ENCODE measurements around the gene HOXB13.

Gene HOXB13

DNA sequence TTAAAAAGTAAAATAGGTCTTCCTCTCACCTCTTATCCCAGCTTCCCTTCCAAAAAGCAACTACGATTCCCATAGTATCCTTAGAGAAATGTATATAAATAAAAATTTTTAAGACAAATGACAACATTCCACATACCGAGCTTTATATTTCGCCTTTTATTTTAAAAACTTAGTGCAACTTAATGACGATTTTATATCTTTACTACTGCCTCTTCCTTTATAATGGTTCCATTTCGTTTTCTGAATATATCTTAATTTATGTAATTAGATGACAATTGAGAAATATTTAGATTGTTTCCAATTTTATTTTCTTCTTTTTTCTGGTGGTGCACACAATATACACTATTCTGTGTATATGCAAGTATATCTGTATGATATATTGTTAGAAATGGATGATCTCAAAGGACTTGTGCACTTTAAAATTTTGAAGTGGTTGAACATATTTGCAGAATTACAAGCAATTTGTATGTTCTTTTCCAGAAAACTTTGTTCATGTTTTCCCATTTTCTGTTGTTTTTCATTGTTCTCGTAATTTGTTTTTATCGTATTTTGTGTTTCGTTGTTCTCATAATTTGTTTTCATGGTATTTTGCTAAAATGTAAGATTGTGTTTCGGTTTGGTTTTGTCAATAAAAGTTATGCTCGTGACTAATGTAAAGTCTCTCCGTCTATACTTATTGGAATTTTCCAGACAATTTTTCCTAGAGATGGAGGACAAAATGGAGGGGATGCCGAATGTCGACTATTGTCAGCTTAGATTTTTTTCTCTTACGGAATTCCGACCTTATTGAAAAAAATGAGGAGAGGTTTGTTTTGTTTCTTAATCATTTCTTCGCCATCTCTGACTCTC is 20.4 kb upstream of the HOXB13 start:
- DNase-seq, result no peak

DNA sequence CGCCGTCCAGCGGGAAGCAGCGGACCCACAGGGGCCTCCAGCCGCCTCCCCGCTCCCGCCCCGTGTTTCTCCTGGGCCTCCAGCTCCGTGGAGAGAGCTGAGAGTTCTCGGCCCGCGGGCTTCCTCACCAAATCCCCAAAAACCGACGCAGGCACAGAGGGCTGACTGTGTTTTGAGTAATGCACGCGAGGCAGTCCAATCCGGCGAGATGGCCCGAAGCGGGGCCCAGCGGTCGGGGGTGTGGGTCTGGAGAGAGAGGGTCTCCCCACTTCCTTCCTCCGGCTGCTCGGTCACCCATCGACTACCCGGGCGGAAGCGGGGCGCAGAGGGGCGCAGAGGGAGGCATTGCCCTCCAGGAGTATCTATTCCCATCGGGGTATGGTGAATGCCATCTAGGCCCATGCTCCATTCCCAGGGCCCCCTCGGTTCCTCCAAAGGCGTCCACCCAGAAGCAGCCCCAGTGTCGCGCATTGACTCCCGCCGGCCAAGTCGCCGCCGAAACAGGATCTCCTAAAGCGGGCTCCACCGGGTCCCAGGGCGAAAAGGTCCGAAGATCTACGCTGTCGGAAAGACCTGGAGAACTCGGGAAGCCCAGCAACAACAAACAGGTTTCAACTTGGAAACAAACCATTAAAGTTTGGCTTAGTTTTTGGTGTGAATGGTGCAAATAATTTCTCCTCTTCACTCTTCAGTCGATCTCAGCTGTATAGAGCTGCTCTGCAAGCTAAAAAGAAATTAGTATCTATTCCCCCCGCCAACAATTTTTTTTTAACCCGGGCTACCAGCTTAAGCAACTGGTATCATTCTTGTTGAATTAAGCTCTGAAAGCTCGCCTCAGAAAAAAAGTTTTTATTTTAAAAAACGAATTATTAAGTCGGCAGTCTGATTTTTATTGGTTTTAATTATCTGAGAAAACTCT is 19.2 kb upstream of the HOXB13 start:
- no peak for DNase-seq

DNA sequence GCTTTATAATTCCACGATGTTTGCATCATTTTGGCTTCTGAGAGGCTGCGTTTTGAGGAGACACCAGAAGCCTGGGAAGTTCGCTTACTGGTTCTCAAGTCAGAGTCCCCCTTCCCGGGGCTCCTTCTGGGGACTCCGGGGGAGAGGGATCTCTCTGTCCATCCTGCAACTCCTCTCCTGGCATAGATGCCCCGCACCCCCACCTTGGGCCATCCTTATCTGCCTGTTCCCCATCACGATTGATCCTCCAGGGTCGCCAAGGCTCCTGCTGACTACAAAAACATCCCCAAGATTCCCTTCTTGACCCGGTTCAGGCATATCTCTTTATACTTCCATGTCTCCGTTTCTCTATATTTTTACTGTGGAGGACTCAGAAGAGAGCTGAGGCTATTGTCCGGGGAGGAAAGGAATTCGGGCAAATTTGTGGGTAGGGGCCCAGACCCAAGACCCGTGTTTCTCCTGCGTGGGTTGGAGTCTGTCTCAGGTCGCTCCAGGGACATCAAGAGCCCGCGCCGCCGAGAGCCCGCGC is 18.4 kb upstream of the HOXB13 start:
- no peak for DNase-seq

DNA sequence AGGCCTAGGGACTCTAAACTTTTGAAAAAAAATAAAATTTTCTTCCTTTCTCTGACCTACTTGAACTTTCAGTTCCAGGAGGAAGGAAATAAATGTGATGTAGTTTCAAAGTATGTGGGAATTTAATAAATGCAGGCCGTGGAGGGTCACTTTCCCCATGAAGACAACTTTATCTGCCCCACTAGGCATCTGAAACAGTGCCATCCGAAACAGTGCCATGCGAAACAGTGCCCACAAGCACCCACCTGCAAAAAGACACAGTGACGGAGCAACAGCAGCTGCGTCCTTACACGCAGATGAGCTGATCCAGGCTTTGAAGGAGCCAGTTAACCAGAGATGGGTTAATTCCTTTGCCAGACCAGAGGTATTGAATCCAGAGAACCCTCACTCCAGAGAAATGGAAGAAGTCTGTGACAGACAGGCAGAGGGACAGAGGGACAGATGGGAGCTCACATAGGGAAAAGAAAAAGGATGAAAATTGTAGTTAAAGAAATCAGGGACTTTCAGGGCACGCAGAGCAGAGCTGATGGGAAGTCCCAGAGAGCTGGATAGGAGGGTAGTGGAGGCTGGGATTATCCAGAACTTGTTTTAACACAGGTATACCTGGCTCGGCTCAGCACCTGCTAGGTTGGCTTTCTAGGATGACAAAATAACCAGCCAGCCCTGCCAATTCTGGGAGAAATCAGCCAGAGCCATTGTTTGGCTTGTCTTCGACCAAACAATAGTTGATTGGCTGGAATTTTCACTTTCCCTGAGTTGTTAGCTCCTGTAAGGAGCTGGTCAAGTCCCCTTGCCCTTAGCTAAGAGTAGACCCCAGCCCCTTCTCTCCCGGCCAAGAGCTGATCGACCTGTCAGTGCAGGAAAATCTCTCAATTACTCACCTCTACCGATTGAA is 17.1 kb upstream of the HOXB13 start:
- DNase-seq, result no peak

DNA sequence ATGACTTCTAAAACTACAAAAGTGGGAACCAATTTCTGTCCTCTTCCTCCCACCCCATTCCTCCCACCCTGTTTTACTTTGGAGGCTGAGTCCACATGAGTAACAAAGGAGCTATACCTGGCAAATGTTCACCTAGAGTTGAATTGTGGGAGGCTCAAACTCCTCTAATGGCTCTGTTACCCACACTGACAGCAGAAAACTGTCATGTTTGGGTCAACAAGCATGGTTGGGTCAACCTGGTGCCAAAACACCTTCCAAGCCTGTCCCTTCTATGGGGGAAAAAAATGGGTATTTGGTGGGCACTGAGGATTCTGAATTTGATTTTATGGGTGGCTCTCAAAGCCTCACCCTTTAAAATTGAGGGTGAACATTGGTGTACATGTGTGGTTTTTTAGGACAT is 12.0 kb upstream of the HOXB13 start:
- no peak for DNase-seq

DNA sequence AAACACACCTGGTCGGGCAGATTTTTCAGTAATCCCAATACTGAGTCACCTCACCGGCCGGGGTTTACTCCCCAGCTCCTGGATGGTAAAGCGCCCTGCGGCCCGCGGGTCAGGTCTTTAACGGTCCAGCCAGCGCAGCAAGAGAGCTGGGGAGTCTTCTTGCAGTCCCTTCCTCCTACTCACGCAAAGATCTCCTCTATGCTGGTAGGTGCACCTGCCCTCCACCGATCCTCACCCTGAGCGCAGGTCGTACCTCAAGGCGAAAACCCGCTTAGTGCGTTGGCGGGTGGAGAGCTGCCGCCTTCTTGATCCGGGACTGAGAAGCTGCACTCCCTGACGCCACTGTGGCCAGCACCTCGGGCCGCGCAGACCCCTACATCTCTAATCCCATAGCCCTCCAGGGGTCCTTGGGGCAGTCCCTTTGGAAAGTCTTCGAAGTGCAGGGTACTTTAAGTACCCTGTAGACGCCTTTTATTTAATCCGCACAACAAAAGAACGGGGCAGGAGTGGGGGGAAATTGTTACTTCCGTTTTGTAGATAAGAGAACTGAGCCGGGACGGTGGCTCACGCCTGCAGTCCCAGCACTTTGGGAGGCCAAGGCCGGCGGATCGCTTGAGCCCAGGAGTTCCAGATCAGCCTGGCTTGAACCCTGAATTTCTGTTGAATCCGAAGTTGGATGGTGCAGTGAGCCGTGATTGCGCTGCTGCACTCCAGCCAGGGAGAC is 10.4 kb upstream of the HOXB13 start:
- no peak for DNase-seq

DNA sequence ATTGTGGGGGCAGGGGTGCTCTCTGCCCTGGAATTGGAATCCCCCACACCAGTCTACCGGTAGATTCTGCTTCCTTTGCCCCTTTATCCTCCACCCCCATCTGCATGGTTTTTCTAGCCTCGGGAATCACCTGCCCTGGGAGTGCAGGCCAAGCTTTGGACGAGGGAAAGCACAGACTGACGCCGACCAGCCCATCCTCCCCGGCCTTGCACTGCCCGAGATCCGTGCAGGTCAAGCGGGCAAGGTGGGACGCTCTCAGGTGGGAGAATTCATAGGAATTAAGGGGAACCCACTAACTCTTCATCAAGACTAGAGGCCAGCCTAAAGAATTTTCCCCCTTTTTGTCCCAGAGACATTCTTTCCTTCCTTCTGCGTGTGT is 9.9 kb upstream of the HOXB13 start:
- no peak for DNase-seq

DNA sequence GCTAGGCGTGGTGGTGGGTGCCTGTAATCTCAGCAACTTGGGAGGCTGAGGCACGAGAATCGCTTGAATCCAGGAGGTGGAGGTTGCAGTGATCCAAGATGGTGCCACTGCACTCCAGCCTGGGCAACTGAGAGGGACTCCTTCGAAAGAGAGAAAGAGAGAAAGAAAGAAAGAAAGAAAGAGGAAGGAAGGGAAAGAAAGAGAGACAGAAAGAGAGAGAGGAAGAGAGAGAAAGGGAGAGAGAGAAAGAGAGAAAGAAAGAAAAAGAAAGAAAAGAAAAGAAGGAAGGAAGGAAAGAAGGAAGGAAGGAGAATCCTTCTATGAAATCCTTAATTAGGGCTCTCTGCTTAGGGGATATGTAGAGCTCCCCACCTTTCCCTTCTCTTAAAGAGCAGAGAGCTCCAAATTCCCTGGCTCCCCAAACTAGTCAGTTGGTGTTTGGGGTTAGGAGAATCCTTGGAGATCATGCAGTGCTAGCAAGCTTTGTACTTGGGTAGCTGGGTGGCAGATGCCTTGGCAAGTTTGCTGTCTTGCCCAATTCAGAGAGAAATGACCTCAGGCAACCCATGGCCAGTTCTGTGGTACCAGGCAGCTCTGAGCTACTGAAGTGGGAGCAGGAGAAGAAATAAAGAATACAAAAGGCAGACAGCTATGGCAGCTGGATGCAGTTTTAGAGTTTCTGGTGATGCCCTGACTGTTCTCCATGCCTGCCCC is 8.9 kb upstream of the HOXB13 start:
- DNase-seq, result no peak

DNA sequence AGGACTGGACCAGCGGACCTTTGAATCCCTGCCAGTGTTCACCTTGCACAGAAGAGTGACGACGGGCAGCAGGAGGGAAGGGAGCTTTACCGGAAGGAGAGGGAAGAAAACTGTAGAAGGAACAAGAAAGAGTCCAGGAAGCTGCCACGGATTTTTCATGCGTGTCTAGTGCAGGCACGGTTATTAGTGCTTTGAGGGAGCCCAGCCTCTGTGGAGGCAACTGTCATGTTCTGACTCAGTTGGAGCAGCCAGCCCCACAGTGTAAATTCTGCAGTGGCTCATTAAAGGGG is 6.5 kb upstream of the HOXB13 start:
- no peak for DNase-seq

DNA sequence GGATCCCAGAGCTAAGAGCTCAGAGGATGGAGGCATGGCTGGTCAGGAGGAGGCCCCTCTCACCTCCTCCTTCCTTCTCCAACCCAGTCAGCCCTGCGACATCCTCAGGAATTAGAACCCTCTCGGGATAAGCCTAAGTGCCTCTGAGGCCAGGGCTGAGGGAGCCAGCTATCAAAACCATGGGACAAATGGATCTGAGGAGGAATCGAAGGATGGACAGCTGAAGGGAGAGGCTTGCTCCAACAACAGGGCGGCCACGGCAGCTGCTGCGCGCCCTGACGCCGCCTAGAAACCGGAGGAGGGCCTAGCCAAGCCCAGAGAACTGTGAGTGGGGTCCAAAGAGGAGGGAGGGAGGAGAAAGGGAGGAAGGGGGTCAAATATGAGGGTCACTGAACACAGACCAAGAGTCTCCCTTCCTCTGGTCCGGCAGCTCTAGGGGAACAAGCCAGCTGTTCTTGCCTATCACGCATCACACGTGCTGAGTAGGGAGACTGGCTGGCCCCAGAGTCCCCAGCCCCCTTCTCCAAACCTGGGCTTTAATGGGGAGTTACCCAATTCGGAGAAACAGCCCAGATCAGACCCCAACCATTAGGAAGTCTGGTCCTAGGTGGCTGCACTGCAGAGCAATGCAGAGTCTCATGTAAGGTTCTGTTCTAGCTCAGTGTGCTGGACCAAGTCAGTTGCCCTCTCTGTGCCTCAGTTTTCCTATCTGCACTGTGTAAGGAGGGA is 5.9 kb upstream of the HOXB13 start:
- DNase-seq, result no peak

DNA sequence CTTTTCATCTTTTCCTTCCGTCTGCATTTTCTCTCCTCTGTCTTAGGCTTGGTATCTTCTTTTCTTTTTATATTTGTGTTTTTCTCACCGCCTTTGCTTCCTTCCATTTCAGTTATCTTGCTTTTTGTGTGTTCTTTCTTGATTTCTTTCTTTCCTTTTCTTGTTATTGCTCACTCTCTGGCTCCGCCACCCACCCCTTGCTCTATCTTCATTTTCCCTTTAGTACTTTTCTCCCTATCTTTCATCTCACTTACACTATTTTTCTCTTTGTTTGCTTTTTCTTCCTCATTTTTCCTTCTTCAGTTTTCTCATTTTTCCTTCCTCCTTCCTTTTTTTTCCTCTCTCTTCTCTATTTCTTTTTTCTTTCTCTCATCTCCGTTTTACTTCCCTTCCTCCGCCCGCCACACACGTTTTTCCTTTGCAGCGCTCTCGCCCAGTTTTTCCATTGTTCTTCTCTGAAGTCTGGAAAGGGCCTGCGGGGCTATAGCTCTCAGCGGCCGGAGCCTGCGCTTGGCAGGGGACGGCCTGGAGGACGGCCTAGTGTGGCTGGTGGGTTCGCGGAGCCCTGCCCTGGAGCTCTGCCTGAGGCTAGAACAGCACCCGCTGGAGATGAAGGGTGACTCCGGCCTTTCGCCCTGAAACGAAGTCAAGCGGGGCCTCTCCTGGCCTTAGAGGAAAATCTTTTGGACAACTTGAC is 5.2 kb upstream of the HOXB13 start:
- DNase-seq, result no peak

DNA sequence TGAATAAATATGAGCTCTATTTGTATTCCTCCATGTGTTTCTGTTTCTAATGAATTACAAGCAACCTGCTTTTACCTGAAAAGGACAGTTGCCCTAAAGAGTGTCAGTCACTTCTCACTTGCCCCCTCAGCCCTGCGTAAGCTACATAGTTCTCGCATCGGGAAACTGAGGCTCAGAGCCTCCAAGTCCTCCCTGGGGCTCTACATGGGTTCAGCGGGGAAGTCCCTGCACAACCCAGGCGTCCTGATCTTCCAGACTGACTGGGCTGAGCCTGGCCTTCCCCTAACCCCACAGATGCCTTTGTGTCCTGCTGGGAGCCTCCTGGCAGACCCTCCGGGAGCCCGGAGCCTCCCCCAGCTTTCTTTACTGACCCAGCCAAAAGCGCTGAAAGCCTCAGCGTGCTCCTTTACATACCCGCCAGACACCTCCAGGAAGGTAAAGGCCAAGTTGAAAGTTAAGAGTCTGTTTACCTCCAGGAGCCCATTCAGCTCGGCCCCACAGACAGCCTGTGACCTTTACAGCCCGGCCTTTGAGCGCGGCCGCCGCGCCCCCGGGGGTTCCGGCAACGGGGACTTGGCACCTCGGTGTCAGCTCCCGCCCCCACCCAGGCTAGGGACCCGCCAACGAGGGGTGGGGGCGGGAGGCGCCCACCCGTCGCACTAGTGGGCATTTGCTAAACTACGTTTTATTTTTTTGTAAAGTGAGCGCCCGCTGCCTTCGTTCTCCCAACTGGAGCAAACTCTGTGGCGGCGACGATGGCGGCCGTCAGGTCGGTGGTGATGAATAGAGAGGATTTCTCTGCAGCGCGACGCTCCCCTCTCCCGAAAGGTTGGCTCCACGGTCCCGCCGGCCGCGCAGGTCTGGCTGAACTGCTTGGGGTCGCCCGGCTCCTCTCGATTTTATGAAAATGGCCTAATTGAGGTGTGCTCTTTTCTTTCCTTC is 4.4 kb upstream of the HOXB13 start:
- no peak for DNase-seq

DNA sequence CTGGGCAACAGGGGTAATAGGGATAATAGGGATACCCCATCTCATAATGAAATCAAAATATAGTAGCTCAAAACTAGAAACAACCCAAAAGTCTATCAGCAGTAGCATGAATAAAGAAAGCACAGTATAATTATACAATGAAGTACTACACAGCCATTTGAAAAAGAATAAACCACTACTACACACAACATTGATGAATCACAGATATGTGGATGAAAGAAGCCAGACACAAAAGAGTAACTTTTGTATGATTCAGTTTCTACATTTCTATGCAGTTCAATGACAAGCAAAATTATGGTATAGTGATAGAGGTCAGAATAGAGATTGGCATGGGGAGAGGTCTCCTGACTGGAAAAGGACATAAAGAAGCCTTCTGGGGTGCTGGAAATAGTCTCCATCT is 2.8 kb upstream of the HOXB13 start:
- DNase-seq, result no peak

DNA sequence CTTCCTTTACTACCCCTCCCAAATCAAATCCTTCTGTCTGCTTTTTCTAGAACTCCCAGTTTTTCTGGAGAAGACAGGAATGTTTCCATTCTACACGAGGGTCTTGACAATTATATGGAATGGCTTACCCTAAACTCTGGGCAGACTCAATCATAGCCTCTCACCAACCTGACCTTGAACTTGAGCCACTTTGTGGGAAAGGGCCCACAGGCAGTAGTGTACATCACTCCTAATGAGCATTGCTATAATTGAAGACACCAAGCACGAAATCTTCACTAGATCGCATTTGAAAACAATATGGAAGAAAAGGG is 1.6 kb upstream of the HOXB13 start:
- no peak for DNase-seq

DNA sequence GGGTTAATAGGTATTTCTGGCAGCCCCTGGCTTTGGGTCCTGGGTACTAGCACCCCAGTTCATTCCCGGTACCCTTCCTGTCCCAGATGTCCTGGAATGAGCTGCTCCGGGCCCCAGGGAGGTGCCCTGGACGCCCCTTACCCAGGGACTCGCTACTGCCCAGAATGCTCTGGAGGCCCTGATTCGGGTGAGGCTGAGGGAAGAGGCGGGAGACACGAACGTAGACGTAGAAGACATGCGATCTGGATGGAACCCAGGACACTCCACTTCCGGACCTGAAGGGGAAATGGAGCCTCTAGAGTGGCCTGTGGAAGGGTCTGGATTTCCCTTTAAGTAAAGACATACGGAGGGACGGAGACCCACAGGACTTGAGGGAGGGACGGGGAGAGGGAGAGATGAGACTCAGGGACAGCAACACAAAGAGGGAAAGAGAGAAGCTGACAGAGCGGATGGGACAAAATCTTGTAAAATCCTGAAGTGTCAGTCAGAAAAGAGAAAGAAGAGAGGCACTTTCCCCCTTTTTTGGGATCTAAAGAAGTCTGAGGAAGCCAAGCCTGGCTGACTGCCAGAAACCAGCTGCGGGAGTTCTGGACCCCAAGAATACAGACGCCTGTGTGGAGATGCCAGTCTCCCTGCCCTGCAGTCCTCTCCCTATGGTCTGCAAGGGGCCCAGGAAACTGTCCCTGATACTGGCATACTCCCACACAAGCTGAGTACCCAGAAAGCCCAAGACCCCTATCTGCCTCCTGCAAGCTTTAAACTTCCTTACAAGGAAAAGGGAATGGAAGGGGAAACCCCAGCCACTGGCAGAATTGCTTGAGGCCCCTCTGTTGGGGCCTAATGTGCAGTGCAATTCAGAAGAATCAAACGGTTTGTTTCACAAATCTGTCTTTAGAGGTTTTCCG is 1.0 kb upstream of the HOXB13 start:
- DNase-seq, result no peak

DNA sequence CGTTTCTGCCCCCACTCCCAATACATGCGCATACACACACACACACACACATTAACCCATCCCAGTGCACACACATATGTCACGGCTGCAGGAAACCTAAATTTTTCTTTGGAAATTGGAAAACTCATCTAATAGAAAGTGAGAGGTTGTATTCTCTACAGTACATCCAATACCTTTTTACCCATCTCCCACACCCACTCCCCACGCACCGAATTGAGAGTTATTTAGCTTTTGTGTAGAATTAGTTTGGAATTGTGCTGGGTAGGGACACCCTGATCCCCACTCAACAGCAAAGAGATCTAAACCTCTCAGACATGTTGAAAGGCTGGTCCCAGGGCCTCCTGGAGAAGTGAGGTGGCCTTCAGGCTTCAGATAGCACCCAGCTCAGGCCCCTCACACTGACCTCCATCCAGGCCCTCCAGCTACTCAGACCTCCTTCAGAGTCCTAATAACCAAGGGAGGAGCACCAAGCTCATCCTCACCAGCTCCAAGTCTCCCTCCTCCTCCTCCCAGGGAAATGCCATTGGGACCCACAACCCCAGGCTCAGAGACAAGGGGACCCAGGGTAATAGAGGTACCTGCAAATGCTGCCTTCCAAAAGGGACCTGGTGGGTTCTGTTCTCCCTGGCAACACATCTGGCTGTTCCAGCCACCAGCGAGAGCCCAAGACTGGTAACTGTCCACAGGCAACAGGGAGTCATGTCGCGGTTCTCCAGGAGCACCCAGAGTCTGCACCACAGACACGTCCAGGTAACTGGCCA is 955 bp downstream of the HOXB13 start:
- no peak for DNase-seq

DNA sequence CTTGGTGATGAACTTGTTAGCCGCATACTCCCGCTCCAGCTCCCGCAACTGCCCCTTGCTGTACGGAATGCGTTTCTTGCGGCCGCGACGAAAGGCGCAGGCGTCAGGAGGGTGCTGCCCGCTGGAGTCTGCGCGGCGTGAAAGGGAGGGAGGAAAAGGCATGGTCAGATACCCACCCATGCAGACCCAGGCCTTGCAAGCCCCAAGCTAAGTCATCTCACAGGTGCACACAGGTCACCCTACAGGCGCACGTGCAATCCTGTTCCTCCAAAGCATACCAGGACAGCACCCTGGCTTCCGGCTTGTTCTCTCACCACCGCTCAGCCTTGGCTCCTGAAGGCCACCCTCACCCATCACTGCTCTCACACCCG is 1.6 kb downstream of the HOXB13 start:
- no peak for DNase-seq
